K562 (cell line): ENCODE data around the gene JPH4. TPM values are rescaled to one million over a fixed set of nuclear protein-coding genes. Genes with fewer than 3 reads are reported as not detected.

Experiments used
- ATAC-seq: fragments of 200-7000 bp; cut with Tn5 transposase; 3 replicates; pipeline ENCODE4 v1.9.1; 2020; ENCODE audit warnings: moderate library complexity
- BruUV-seq: library from RNA; stranded (reverse); fragments of 400-500 nt; replicated peaks from 2 replicates; lab custom pipeline; 2021; lab: Mats Ljungman, UMichigan
- CTCF ChIA-PET: fragments of 300-600 bp; formaldehyde crosslinking; extraction: SDS; loops from one replicate; lab custom pipeline; 2021; ENCODE audit warnings: low intra/inter-chr PET ratio; lab: Yijun Ruan, JAX
- POLR2A ChIA-PET: fragments of 300-600, 350-650 bp; sonication (Branson Sonifier 250); formaldehyde crosslinking; extraction: SDS; loops from one replicate; lab custom pipeline; 2021; ENCODE audit warnings: antibody characterized with exemption, inconsistent platforms; lab: Yijun Ruan, JAX
- DNase-seq, 4 experiments: peaks; one replicate each; pipeline versions ENCODE4 v3.0.0 to v3.0.0-alpha.2; 2011 to 2018; ENCODE audit warnings: low spot score in 3 of 4, mixed read lengths in 3 of 4; ENCODE audit errors: extremely low read depth in 1 of 4
- FAIRE-seq: peaks from 2 replicates; lab custom pipeline; 2011; peaks lifted over from hg19 to GRCh38; lab: Jason Lieb, UNC
- H2AFZ ChIP-seq: 2 replicates; pipeline ENCODE4 v1.6.0; 2011; ENCODE audit warnings: low read depth, low read length, control low read depth, inconsistent platforms
- H3K27ac ChIP-seq: fragments of 200-600 bp; 3 replicates; pipeline ENCODE4 v1.8.0; 2011; ENCODE audit warnings: low read depth, mild to moderate bottlenecking, control low read depth, inconsistent platforms, low read length, moderate library complexity, mixed read lengths; ENCODE audit errors: extremely low read depth
- H3K27me3 ChIP-seq, 2 experiments: fragments of 300-600 bp in 1 of 2; 2 replicates in 1 of 2; 3 replicates in 1 of 2; pipeline versions ENCODE4 v1.6.0 to v1.8.0; 2011; ENCODE audit warnings: inconsistent platforms in 2 of 2, low read length in 2 of 2, mild to moderate bottlenecking in 1 of 2, mixed read lengths in 1 of 2, moderate library complexity in 1 of 2; ENCODE audit not compliant: control insufficient read depth in 2 of 2, insufficient read depth in 2 of 2
- H3K36me3 ChIP-seq: fragments of 300-600 bp; 3 replicates; pipeline ENCODE4 v1.8.0; 2011; ENCODE audit warnings: mild to moderate bottlenecking, low read length, inconsistent platforms; ENCODE audit not compliant: control insufficient read depth, insufficient read depth
- H3K4me1 ChIP-seq, 2 experiments: fragments of 200-600 bp in 1 of 2; replicated peaks in 1 of 2; 2 replicates in 1 of 2; 3 replicates in 1 of 2; pipeline versions ENCODE4 v1.5.1 to v1.8.0; 2011; ENCODE audit warnings: inconsistent platforms in 2 of 2, low read length in 2 of 2, mild to moderate bottlenecking in 1 of 2, mixed read lengths in 1 of 2, moderate library complexity in 1 of 2; ENCODE audit not compliant: control insufficient read depth in 2 of 2, insufficient read depth in 2 of 2
- H3K4me2 ChIP-seq: 2 replicates; pipeline ENCODE4 v1.6.1; 2011; ENCODE audit warnings: low read length, control low read depth, inconsistent platforms, mixed read lengths; ENCODE audit not compliant: insufficient read depth
- H3K4me3 ChIP-seq: fragments of 200-600 bp; sonication (generic), shearing (Covaris generic); 2 replicates; pipeline ENCODE4 v1.5.1; 2016; ENCODE audit warnings: control low read depth, inconsistent platforms
- H3K79me2 ChIP-seq: fragments of 200-600 bp; 3 replicates; pipeline ENCODE4 v1.8.0; 2011; ENCODE audit warnings: low read length, inconsistent platforms; ENCODE audit not compliant: control insufficient read depth, insufficient read depth
- H3K9ac ChIP-seq, 2 experiments: 2 replicates each; pipeline versions ENCODE4 v1.6.0 to v1.6.1; 2011; ENCODE audit warnings: low read depth in 2 of 2, low read length in 2 of 2, control low read depth in 1 of 2, inconsistent platforms in 1 of 2, mild to moderate bottlenecking in 1 of 2, mixed read lengths in 1 of 2; ENCODE audit not compliant: insufficient read depth in 1 of 2
- H3K9me1 ChIP-seq: one replicate; pipeline ENCODE4 v1.6.0; 2011; ENCODE audit warnings: inconsistent platforms, mild to moderate bottlenecking, low read length, moderate library complexity; ENCODE audit not compliant: control insufficient read depth, insufficient read depth
- H3K9me3 ChIP-seq: replicated peaks from 2 replicates; pipeline ENCODE4 v1.5.1; 2011; ENCODE audit warnings: low read depth, low read length, inconsistent platforms; ENCODE audit not compliant: control insufficient read depth, insufficient read depth
- H4K20me1 ChIP-seq: replicated peaks from 2 replicates; pipeline ENCODE4 v1.6.1; 2011; ENCODE audit warnings: low read length, inconsistent platforms, mixed read lengths; ENCODE audit not compliant: control insufficient read depth, insufficient read depth
- CCNT2 ChIP-seq: IDR thresholded peaks from 2 replicates; pipeline ENCODE4 v1.6.1; 2011; ENCODE audit warnings: borderline replicate concordance, low read depth, mild to moderate bottlenecking, moderate library complexity, mixed read lengths, low read length; ENCODE audit not compliant: insufficient read length; ENCODE audit errors: extremely low read depth
- CTBP1 ChIP-seq: fragments of 450-650 bp; IDR thresholded peaks from 2 replicates; pipeline ENCODE4 v1.6.1; 2016; ENCODE audit warnings: borderline replicate concordance
- CTCF ChIP-seq, 3 experiments: IDR thresholded peaks in 2 of 3; conservative IDR thresholded peaks in 1 of 3; 2 replicates each; pipeline ENCODE4 v1.5.1; 2011 to 2012; ENCODE audit warnings: low read length in 3 of 3, mild to moderate bottlenecking in 3 of 3, control low read depth in 2 of 3, improper control_type of control experiment in 1 of 3, inconsistent platforms in 1 of 3, low read depth in 1 of 3, mixed read lengths in 1 of 3, moderate library complexity in 1 of 3; ENCODE audit not compliant: insufficient read depth in 2 of 3
- RBBP5 ChIP-seq: fragments of 200-600 bp; sonication (generic); IDR thresholded peaks from 2 replicates; pipeline ENCODE4 v1.6.1; 2012; ENCODE audit warnings: borderline replicate concordance, mild to moderate bottlenecking, low read length, control low read depth, inconsistent platforms; ENCODE audit not compliant: insufficient read depth, poor library complexity, severe bottlenecking
- TFAP4 ChIP-seq: sonication (generic); formaldehyde crosslinking; IDR thresholded peaks from 2 replicates; pipeline ENCODE4 v1.8.0; 2022; ENCODE audit warnings: missing genetic modification reagents, mild to moderate bottlenecking, moderate library complexity, borderline replicate concordance
- WGBS: fragments of 100-300 bp; shearing (Covaris generic); methylation state at CpG from one replicate; pipeline ENCODE4 v1.1.6; 2016; ENCODE audit warnings: low coverage, mixed read lengths; ENCODE audit not compliant: insufficient coverage; ENCODE audit errors: missing lambda C conversion rate; 5-methylcytosine and 5-hydroxymethylcytosine counted together
- in situ Hi-C: fragments of 300-500 bp; cut with MboI; formaldehyde crosslinking; loops from 4 replicates; pipeline ENCODE4 v1.15.0; 2018; ENCODE audit warnings: inconsistent platforms, mixed read lengths
- intact Hi-C: fragments of 100-400 bp; cut with micrococcal nuclease; formaldehyde crosslinking; loops from 2 replicates; pipeline ENCODE4 v1.14.2; 2022
- polyA plus RNA-seq, 8 experiments: library from polyadenylated mRNA; depleted of rRNA in 4 of 8; stranded (reverse) in 5 of 8; unstranded in 3 of 8; fragments of >200 nt; fragmentation: Nextera tagmentation in 2 of 8; fragmentation: Illumina TruSeq in 1 of 8; extraction: Ambion mirVana in 2 of 8; extraction: Trizol in 1 of 8; gene quantifications; 2 replicates each; pipeline versions ENCODE4 v1.2.1 to v1.2.3, GENCODE V29; 2011 to 2014; ENCODE audit warnings: inconsistent platforms in 1 of 8, missing spikeins in 1 of 8
- total RNA-seq, 7 experiments: library from RNA; depleted of rRNA in 6 of 7; stranded (reverse); fragments of >200 nt in 6 of 7; fragmentation: Illumina TruSeq in 2 of 7; extraction: Trizol in 2 of 7; gene quantifications; 2 replicates each; pipeline versions ENCODE4 v1.2.1 to v1.2.3, GENCODE V29; 2011 to 2021; ENCODE audit warnings: low replicate concordance in 1 of 7
- TF ChIP-seq, protein P1 (sequence below): fragments of 450-650 bp; IDR thresholded peaks from 2 replicates; pipeline ENCODE4 v1.6.1; 2016; ENCODE audit warnings: borderline replicate concordance

Gene JPH4
- total and polyA plus RNA-seq, 9 of the 15 experiments (the other 6 are each of a cell fraction or from before 2014, with no cell fraction given), result 0.04 to 0.13 (median 0.06) TPM; not detected in 5

DNA sequence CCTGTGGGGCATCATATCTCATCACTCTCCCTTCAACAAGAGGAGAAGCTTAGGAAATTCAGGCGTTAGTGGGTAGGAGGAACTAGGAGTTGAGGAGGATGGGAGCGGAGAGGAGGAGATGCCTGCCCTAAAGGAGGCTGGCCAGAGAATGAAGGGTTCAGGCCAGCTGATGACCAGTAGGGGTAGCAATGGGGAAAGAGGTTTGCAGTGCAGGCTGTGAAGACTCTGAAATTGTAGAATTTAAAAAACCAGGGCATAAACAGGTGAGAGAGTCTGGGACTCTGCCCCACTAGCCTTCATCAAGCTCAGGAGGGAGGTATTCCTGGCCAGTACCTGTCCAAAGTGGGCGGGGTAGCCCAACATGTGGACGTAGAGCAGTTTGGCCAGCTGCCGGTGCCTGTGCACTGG lies 11.8 kb downstream of the JPH4 start:
- Histone ChIP-seq H2AFZ (peak overlapping the region; percentile 97), H3K79me2 (peaks cover 10% of the 10 kb centered on the region; the same call in 2 of the 3 replicates), H3K9me3 (no peaks in the 10 kb centered on the region; the same call in 1 of the 2 replicates), H4K20me1 (no peaks in the 10 kb centered on the region), H3K27me3 (no peaks in the 10 kb centered on the region), H3K4me2 (peak overlapping the region; percentile 88), H3K36me3 (peaks cover 37% of the 10 kb centered on the region; the same call in 2 of the 3 replicates), H3K9ac (peak overlapping the region; percentile 72 to 91), H3K9me1 (no peaks in the 10 kb centered on the region), H3K4me3 (peak overlapping the region; percentile 71), H3K27ac (peak overlapping the region; percentile 48; the same call in 2 of the 3 replicates), H3K4me1 (peaks cover 12 to 36% of the 10 kb centered on the region in 2 experiments; a peak in 4 of 5 replicates)
- in situ Hi-C loops, result loop anchor here (10.0 kb wide), 1 partner anchor 302 kb away; no protein-coding TSS in a partner anchor
- POLR2A ChIA-PET, result interaction anchor here (0.6 kb wide), 1 partner anchor 168 kb away, joined by 3 read pairs; no protein-coding TSS in a partner anchor
- CTCF ChIA-PET, result no interaction called here
- intact Hi-C loops, result no loop called here
- DNase-seq (peak in 2 of 4 experiments; percentile 21 to 25), FAIRE-seq (no peak), ATAC-seq (peak; percentile 54)
- WGBS, result 13% methylated on average over 3 of the region's 5 CpGs
- BruUV-seq, result no TSS peak
- peak; percentile 6 to 33 (median 24); a peak in 2 of 6 replicates for TF ChIP-seq CTCF (IDR thresholded peaks at IDR 0.05 in 2 of 3, conservative IDR thresholded peaks at IDR 0.05 in 1 of 3; ENCODE audit: insufficient read depth in 2 of 3, low read depth in 1 of 3, low read length in 3 of 3)
- TF ChIP-seq TFAP4 (CRISPR knock-in tag), result peak; percentile 44; the same call in 1 of the 2 replicates
- TF ChIP-seq, protein P1, sequence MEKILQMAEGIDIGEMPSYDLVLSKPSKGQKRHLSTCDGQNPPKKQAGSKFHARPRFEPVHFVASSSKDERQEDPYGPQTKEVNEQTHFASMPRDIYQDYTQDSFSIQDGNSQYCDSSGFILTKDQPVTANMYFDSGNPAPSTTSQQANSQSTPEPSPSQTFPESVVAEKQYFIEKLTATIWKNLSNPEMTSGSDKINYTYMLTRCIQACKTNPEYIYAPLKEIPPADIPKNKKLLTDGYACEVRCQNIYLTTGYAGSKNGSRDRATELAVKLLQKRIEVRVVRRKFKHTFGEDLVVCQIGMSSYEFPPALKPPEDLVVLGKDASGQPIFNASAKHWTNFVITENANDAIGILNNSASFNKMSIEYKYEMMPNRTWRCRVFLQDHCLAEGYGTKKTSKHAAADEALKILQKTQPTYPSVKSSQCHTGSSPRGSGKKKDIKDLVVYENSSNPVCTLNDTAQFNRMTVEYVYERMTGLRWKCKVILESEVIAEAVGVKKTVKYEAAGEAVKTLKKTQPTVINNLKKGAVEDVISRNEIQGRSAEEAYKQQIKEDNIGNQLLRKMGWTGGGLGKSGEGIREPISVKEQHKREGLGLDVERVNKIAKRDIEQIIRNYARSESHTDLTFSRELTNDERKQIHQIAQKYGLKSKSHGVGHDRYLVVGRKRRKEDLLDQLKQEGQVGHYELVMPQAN, result 0 out of 2 replicates have a peak, but pooled peaks have one; percentile 22
- no peak for TF ChIP-seq RBBP5
- 0 out of 2 replicates have a peak, but pooled peaks have one; percentile 13 for TF ChIP-seq CTBP1
- no peak for TF ChIP-seq CCNT2
